OCI-LY1 (cell line): ENCODE measurements around the gene FAM237A.

Source experiments
- EZH2 ChIP-seq: fragments of 200-600 bp; sonication (generic), shearing (Covaris generic); IDR thresholded peaks from 2 replicates; pipeline ENCODE4 v1.8.0; 2017; ENCODE audit warnings: borderline replicate concordance, mixed run types, mild to moderate bottlenecking, antibody characterized with exemption, low read length, moderate library complexity, mixed read lengths
- TF ChIP-seq, protein P1 (sequence below): fragments of 200-600 bp; sonication (generic), shearing (Covaris generic); IDR thresholded peaks from 2 replicates; pipeline ENCODE4 v1.5.1; 2017; ENCODE audit warnings: mild to moderate bottlenecking, antibody characterized with exemption, low read length, moderate library complexity, mixed read lengths

DNA sequence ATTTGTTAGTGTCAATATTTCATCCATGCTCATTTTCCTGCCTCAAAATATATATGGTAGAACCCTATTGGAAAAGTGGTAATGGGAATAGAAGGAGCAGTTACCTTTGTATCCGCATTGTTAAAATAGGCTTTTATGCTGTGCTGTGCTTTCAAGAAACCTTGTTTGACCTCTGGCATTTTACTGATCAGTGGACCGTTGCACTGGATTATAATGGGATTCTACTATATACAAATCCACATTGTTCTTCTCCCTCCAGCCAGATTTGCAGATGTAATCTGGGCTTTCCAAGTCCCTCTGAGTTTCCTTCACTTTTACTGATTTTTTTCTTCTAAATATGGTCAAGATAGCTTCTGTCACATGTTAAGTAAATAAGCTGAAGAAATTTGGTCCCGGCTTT is 23.3 kb upstream of the FAM237A start:
- TF ChIP-seq, protein P1, sequence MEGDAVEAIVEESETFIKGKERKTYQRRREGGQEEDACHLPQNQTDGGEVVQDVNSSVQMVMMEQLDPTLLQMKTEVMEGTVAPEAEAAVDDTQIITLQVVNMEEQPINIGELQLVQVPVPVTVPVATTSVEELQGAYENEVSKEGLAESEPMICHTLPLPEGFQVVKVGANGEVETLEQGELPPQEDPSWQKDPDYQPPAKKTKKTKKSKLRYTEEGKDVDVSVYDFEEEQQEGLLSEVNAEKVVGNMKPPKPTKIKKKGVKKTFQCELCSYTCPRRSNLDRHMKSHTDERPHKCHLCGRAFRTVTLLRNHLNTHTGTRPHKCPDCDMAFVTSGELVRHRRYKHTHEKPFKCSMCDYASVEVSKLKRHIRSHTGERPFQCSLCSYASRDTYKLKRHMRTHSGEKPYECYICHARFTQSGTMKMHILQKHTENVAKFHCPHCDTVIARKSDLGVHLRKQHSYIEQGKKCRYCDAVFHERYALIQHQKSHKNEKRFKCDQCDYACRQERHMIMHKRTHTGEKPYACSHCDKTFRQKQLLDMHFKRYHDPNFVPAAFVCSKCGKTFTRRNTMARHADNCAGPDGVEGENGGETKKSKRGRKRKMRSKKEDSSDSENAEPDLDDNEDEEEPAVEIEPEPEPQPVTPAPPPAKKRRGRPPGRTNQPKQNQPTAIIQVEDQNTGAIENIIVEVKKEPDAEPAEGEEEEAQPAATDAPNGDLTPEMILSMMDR, result no peak
- no peak for TF ChIP-seq EZH2
